ENCODE measurements around the gene ADGRF5.
"Not testable (repeated sequence)": the region's sequence is repeated elsewhere in the genome, so short reads cannot be mapped to it uniquely, and the experiment has no call there.

The ADGRF5 gene

GRCh38 chr6:46888031-46888430 is 33.7 kb downstream of the ADGRF5 start:
- no peak for DNase-seq

GRCh38 chr6:46882645-46883044 is 39.1 kb downstream of the ADGRF5 start:
- DNase-seq, result no peak

GRCh38 chr6:46879003-46879402 is 42.7 kb downstream of the ADGRF5 start:
- DNase-seq, result no peak

GRCh38 chr6:46876126-46876525 is 45.6 kb downstream of the ADGRF5 start:
- no peak for DNase-seq

- DNase-seq, result no peak
These were observed 54.3 kb downstream of the ADGRF5 start for GRCh38 chr6:46867411-46867810.

- DNase-seq, result no peak
These were observed 56.5 kb downstream of the ADGRF5 start for GRCh38 chr6:46865221-46865620.

- DNase-seq, result no peak
These were observed 57.9 kb downstream of the ADGRF5 start for GRCh38 chr6:46863791-46864190.

GRCh38 chr6:46862381-46862780 is 59.4 kb downstream of the ADGRF5 start:
- DNase-seq, result no peak

- DNase-seq, result peak; percentile 18
These were observed 65.8 kb downstream of the ADGRF5 start for GRCh38 chr6:46855966-46856365.

GRCh38 chr6:46851576-46851975 is 70.2 kb downstream of the ADGRF5 start:
- DNase-seq, result not testable (repeated sequence)

GRCh38 chr6:46850792-46851191 is 70.9 kb downstream of the ADGRF5 start:
- DNase-seq, result no peak

GRCh38 chr6:46849361-46849690 is 72.4 kb downstream of the ADGRF5 start:
- DNase-seq, result no peak

GRCh38 chr6:46848684-46849360 is 72.9 kb downstream of the ADGRF5 start:
- peak; percentile 48 for DNase-seq

GRCh38 chr6:46845126-46845525 is 76.6 kb downstream of the ADGRF5 start:
- no peak for DNase-seq

GRCh38 chr6:46842252-46842846 is 79.4 kb downstream of the ADGRF5 start:
- not testable (repeated sequence) for DNase-seq

- DNase-seq, result no peak
These were observed 83.7 kb downstream of the ADGRF5 start for GRCh38 chr6:46838033-46838432.

- not testable (repeated sequence) for DNase-seq
These were observed 86.7 kb downstream of the ADGRF5 start for GRCh38 chr6:46834991-46835390.

- not testable (repeated sequence) for DNase-seq
These were observed 87.4 kb downstream of the ADGRF5 start for GRCh38 chr6:46834257-46834916.

- DNase-seq, result no peak
These were observed 88.9 kb downstream of the ADGRF5 start for GRCh38 chr6:46832816-46833215.

- DNase-seq, result no peak
These were observed 92.8 kb downstream of the ADGRF5 start for GRCh38 chr6:46828939-46829338.

GRCh38 chr6:46821458-46821881 is 100.3 kb downstream of the ADGRF5 start:
- DNase-seq, result no peak

- DNase-seq, result no peak
These were observed 102.2 kb downstream of the ADGRF5 start for GRCh38 chr6:46819561-46819960.

- no peak for DNase-seq
These were observed 105.1 kb downstream of the ADGRF5 start for GRCh38 chr6:46816626-46817025.

- DNase-seq, result no peak
These were observed 106.6 kb downstream of the ADGRF5 start for GRCh38 chr6:46815130-46815529.
